Measurements from ENCODE around the gene LIPI.

GRCh38 chr21:14099570-14099969 lies 111.2 kb downstream of the LIPI start:
- TF ChIP-seq EP300 (IDR thresholded peaks at IDR 0.05) = no peak
- TF ChIP-seq POLR2A (IDR thresholded peaks at IDR 0.05) = no peak
